Measurements from ENCODE around the gene HLA-DMA. TPM values are rescaled to one million over a fixed set of nuclear protein-coding genes. Genes with fewer than 3 reads are reported as not detected.

HLA-DMA gene
- total RNA-seq, 4 donors from 2014 or later: 4.7 to 36.4 (median 12.6) TPM

- Histone ChIP-seq H3K27me3 (peaks cover 0 to 8% (median 0%) of the 10 kb centered on the region in 4 donors), H3K9me3 (no peaks in the 10 kb centered on the region), H3K36me3 (no peaks in the 10 kb centered on the region), H3K4me1 (peaks cover 0 to 9% (median 9%) of the 10 kb centered on the region in 3 donors), H3K4me3 (no peak overlapping the region), H3K27ac (no peak overlapping the region)
- TF ChIP-seq POLR2A (IDR thresholded peaks at IDR 0.05): no peak
- TF ChIP-seq, protein P1, sequence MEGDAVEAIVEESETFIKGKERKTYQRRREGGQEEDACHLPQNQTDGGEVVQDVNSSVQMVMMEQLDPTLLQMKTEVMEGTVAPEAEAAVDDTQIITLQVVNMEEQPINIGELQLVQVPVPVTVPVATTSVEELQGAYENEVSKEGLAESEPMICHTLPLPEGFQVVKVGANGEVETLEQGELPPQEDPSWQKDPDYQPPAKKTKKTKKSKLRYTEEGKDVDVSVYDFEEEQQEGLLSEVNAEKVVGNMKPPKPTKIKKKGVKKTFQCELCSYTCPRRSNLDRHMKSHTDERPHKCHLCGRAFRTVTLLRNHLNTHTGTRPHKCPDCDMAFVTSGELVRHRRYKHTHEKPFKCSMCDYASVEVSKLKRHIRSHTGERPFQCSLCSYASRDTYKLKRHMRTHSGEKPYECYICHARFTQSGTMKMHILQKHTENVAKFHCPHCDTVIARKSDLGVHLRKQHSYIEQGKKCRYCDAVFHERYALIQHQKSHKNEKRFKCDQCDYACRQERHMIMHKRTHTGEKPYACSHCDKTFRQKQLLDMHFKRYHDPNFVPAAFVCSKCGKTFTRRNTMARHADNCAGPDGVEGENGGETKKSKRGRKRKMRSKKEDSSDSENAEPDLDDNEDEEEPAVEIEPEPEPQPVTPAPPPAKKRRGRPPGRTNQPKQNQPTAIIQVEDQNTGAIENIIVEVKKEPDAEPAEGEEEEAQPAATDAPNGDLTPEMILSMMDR (IDR thresholded peaks at IDR 0.05): no peak
- intact Hi-C loops (cut with DNase I): loop anchor here (10.0 kb wide), 1 partner anchor 47 kb away; no protein-coding TSS in a partner anchor
- WGBS, 2 donors: 70 to 83% methylated on average over 7 of the region's 7 CpGs
- DNase-seq: no peak
Observed at GRCh38 chr6:32932132-32932868, 20.6 kb downstream of the HLA-DMA start.

DNA sequence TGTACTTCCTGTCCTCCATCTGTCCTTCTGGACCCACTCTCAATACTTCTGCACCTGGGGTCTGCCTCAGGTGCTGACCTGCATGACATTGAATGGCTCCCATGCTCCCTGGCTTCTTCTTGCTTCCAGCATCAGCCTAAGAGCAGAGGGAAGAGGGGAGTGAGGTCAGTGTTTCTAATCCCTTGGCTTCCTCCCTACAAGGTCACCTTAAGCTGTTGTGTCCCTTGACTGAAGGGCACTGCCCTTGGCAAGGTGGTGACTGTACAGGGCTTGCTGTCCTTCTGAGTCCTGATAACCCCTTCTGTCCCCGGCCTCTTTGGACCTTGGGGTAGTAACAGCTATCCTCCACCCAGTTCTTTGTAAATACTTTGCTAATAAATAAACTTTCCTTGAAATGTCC lies 21.7 kb downstream of the HLA-DMA start:
- Histone ChIP-seq H3K9me3 (no peaks in the 10 kb centered on the region), H3K4me1 (peaks cover 0 to 9% (median 9%) of the 10 kb centered on the region in 3 donors), H3K36me3 (no peaks in the 10 kb centered on the region), H3K27me3 (peaks cover 0 to 1% (median 0%) of the 10 kb centered on the region in 4 donors), H3K27ac (no peak overlapping the region), H3K4me3 (no peak overlapping the region)
- TF ChIP-seq POLR2A (IDR thresholded peaks at IDR 0.05): no peak
- TF ChIP-seq, protein P1 (IDR thresholded peaks at IDR 0.05): no peak
- DNase-seq: no peak
- 0% methylated on average over 1 of the region's 1 CpG for WGBS, 2 donors
- intact Hi-C loops (cut with DNase I): loop anchor here (10.0 kb wide), 1 partner anchor 46 kb away; no protein-coding TSS in a partner anchor

- 78 to 86% methylated on average over 2 of the region's 2 CpGs for WGBS, 2 donors
- H3K27me3 ChIP-seq: peaks cover 0 to 23% (median 0%) of the 10 kb centered on the region in 4 donors
- no peaks in the 10 kb centered on the region for H3K4me1 ChIP-seq
- no peak for TF ChIP-seq POLR2A (IDR thresholded peaks at IDR 0.05)
- TF ChIP-seq, protein P1 (IDR thresholded peaks at IDR 0.05): no peak
- H3K27ac ChIP-seq: no peak overlapping the region
- intact Hi-C loops (cut with DNase I): no loop called here
- DNase-seq: no peak
- no peaks in the 10 kb centered on the region for H3K9me3 ChIP-seq
- no peak overlapping the region for H3K4me3 ChIP-seq
- H3K36me3 ChIP-seq: no peaks in the 10 kb centered on the region
Observed at GRCh38 chr6:32922083-32922482, 30.8 kb downstream of the HLA-DMA start.

DNA sequence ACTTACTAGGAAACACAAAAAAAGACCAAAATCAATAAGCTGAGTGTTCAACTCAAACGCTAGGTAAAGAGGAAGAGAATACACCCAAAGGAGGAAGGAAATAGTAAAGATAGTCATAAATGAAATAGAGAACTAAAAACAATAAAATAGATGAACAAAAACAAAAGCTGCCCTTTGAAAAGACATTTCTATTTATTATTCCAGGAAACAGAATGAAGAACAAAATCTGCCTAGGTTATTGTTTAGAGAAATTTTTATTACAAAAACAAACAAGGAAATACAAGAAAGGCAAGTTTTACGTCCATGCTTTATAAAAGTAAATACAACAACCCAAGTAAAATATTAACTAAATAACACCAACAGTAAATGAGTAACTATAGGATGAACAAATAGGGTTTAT lies 32.2 kb downstream of the HLA-DMA start:
- intact Hi-C loops (cut with DNase I): no loop called here
- Histone ChIP-seq H3K4me1 (no peaks in the 10 kb centered on the region), H3K27me3 (peaks cover 0 to 23% (median 0%) of the 10 kb centered on the region in 4 donors), H3K9me3 (no peaks in the 10 kb centered on the region), H3K27ac (no peak overlapping the region), H3K4me3 (no peak overlapping the region), H3K36me3 (no peaks in the 10 kb centered on the region)
- 36 to 53% methylated on average over 2 of the region's 2 CpGs for WGBS, 2 donors
- no peak for DNase-seq
- TF ChIP-seq POLR2A (IDR thresholded peaks at IDR 0.05): no peak
- TF ChIP-seq, protein P1 (IDR thresholded peaks at IDR 0.05): no peak

- H3K4me3 ChIP-seq: no peak overlapping the region
- H3K36me3 ChIP-seq: no peaks in the 10 kb centered on the region
- H3K9me3 ChIP-seq: no peaks in the 10 kb centered on the region
- peaks cover 0 to 28% (median 0%) of the 10 kb centered on the region in 4 donors for H3K27me3 ChIP-seq
- TF ChIP-seq POLR2A (IDR thresholded peaks at IDR 0.05): no peak
- TF ChIP-seq, protein P1 (IDR thresholded peaks at IDR 0.05): no peak
- WGBS, 2 donors: 42 to 57% methylated on average over 1 of the region's 1 CpG
- H3K4me1 ChIP-seq: no peaks in the 10 kb centered on the region
- DNase-seq: no peak
- no peak overlapping the region for H3K27ac ChIP-seq
- intact Hi-C loops (cut with DNase I): no loop called here
Observed at GRCh38 chr6:32912951-32913350, 39.9 kb downstream of the HLA-DMA start.
